D721Med (cell line): Measurements from ENCODE around the gene HIVEP2.

Source experiments
- DNase-seq: peaks from one replicate; pipeline ENCODE4 v3.0.0; 2011; ENCODE audit warnings: low spot score; ENCODE audit not compliant: insufficient read length
- FAIRE-seq: peaks from 2 replicates; lab custom pipeline; 2011; peaks lifted over from hg19 to GRCh38; lab: Jason Lieb, UNC
- CTCF ChIP-seq: IDR thresholded peaks from 2 replicates; pipeline ENCODE4 v1.5.1; 2012; ENCODE audit warnings: mild to moderate bottlenecking, control low read depth; ENCODE audit not compliant: insufficient read depth; ENCODE audit errors: missing control alignments

The HIVEP2 gene

GRCh38 chr6:142893088-142893487 lies 51.9 kb downstream of the HIVEP2 start:
- FAIRE-seq: no peak
- no peak for DNase-seq
- no peak for TF ChIP-seq CTCF

GRCh38 chr6:142892254-142893021 lies 52.5 kb downstream of the HIVEP2 start:
- TF ChIP-seq CTCF: no peak
- FAIRE-seq (no peak), DNase-seq (no peak)

GRCh38 chr6:142891454-142891853 lies 53.5 kb downstream of the HIVEP2 start:
- no peak for TF ChIP-seq CTCF
- no peak for DNase-seq
- no peak for FAIRE-seq

- FAIRE-seq (no peak), DNase-seq (no peak)
- TF ChIP-seq CTCF: no peak
These were observed 56.5 kb downstream of the HIVEP2 start for GRCh38 chr6:142888456-142888855.

GRCh38 chr6:142887517-142887916 lies 57.5 kb downstream of the HIVEP2 start:
- DNase-seq: no peak
- no peak for TF ChIP-seq CTCF
- no peak for FAIRE-seq

- DNase-seq (no peak), FAIRE-seq (no peak)
- peak; percentile 39 for TF ChIP-seq CTCF
These were observed 58.4 kb downstream of the HIVEP2 start for GRCh38 chr6:142886431-142887170.
